Mucosa of rectum (tissue), 2 donors: ENCODE measurements around the gene RNF220.

ENCODE experiments used
- H3K27ac ChIP-seq, 2 donors: one replicate each; pipeline ENCODE4 v1.7.0; 2013; ENCODE audit warnings: inconsistent platforms in 2 of 2, low read depth in 2 of 2, low read length in 2 of 2
- H3K27me3 ChIP-seq, 2 donors: one replicate each; pipeline ENCODE4 v1.7.0; 2013; ENCODE audit warnings: low read length in 2 of 2; ENCODE audit not compliant: control insufficient read depth in 2 of 2, insufficient read depth in 2 of 2
- H3K36me3 ChIP-seq, 2 donors: one replicate each; pipeline ENCODE4 v1.7.0; 2013; ENCODE audit warnings: low read length in 2 of 2; ENCODE audit not compliant: control insufficient read depth in 2 of 2, insufficient read depth in 2 of 2
- H3K4me1 ChIP-seq, 2 donors: one replicate each; pipeline ENCODE4 v1.7.0; 2013; ENCODE audit warnings: low read length in 2 of 2, mild to moderate bottlenecking in 1 of 2; ENCODE audit not compliant: control insufficient read depth in 2 of 2, insufficient read depth in 2 of 2
- H3K4me3 ChIP-seq, 2 donors: one replicate each; pipeline ENCODE4 v1.7.0; 2013; ENCODE audit warnings: low read length in 2 of 2
- H3K9ac ChIP-seq, 2 donors: one replicate each; pipeline ENCODE4 v1.7.0; 2013; ENCODE audit warnings: low read length in 2 of 2, low read depth in 1 of 2, mild to moderate bottlenecking in 1 of 2
- H3K9me3 ChIP-seq, 2 donors: one replicate each; pipeline ENCODE4 v1.7.0; 2013; ENCODE audit warnings: low read length in 2 of 2; ENCODE audit not compliant: control insufficient read depth in 2 of 2
- donor health status: healthy.
- donor health status: Normal muscosa, but diverticular disease.

RNF220 gene

GRCh38 chr1:44519035-44519676 is 114.1 kb downstream of the RNF220 start:
- Histone ChIP-seq H3K27me3 (peaks cover 0 to 12% of the 10 kb centered on the region in 2 donors), H3K9me3 (no peaks in the 10 kb centered on the region), H3K9ac (no peak overlapping the region), H3K4me3 (no peak overlapping the region), H3K27ac (no peak overlapping the region), H3K4me1 (no peaks in the 10 kb centered on the region), H3K36me3 (no peaks in the 10 kb centered on the region)

- H3K9me3 ChIP-seq = no peaks in the 10 kb centered on the region
- H3K27me3 ChIP-seq = peaks cover 4 to 9% of the 10 kb centered on the region in 2 donors
- H3K4me3 ChIP-seq = no peak overlapping the region
- H3K9ac ChIP-seq = no peak overlapping the region
- no peak overlapping the region for H3K27ac ChIP-seq
- H3K36me3 ChIP-seq = no peaks in the 10 kb centered on the region
- H3K4me1 ChIP-seq = no peaks in the 10 kb centered on the region
Observed at GRCh38 chr1:44521378-44522080, 116.5 kb downstream of the RNF220 start.

- Histone ChIP-seq H3K4me1 (no peaks in the 10 kb centered on the region), H3K27me3 (peaks cover 4% of the 10 kb centered on the region in 2 donors), H3K27ac (no peak overlapping the region), H3K36me3 (no peaks in the 10 kb centered on the region), H3K9me3 (no peaks in the 10 kb centered on the region), H3K4me3 (no peak overlapping the region), H3K9ac (no peak overlapping the region)
Observed at GRCh38 chr1:44523593-44524591, 118.8 kb downstream of the RNF220 start.

- Histone ChIP-seq H3K4me3 (no peak overlapping the region), H3K36me3 (no peaks in the 10 kb centered on the region), H3K9me3 (no peaks in the 10 kb centered on the region), H3K4me1 (no peaks in the 10 kb centered on the region), H3K9ac (no peak overlapping the region), H3K27me3 (peaks cover 4% of the 10 kb centered on the region in 2 donors), H3K27ac (no peak overlapping the region)
Observed at GRCh38 chr1:44524655-44525500, 119.8 kb downstream of the RNF220 start.

GRCh38 chr1:44526295-44527073 is 121.4 kb downstream of the RNF220 start:
- H3K9me3 ChIP-seq = no peaks in the 10 kb centered on the region
- no peaks in the 10 kb centered on the region for H3K36me3 ChIP-seq
- H3K4me1 ChIP-seq = no peaks in the 10 kb centered on the region
- H3K27me3 ChIP-seq = peaks cover 4% of the 10 kb centered on the region in 2 donors
- no peak overlapping the region for H3K4me3 ChIP-seq
- no peak overlapping the region for H3K9ac ChIP-seq
- no peak overlapping the region for H3K27ac ChIP-seq

- Histone ChIP-seq H3K4me1 (no peaks in the 10 kb centered on the region), H3K27me3 (no peaks in the 10 kb centered on the region), H3K9ac (no peak overlapping the region), H3K4me3 (no peak overlapping the region), H3K27ac (no peak overlapping the region), H3K9me3 (no peaks in the 10 kb centered on the region), H3K36me3 (no peaks in the 10 kb centered on the region)
Observed at GRCh38 chr1:44531785-44532566, 126.9 kb downstream of the RNF220 start.

- no peak overlapping the region for H3K9ac ChIP-seq
- no peak overlapping the region for H3K4me3 ChIP-seq
- no peaks in the 10 kb centered on the region for H3K27me3 ChIP-seq
- no peaks in the 10 kb centered on the region for H3K36me3 ChIP-seq
- H3K4me1 ChIP-seq = no peaks in the 10 kb centered on the region
- H3K9me3 ChIP-seq = no peaks in the 10 kb centered on the region
- H3K27ac ChIP-seq = no peak overlapping the region
Observed at GRCh38 chr1:44532567-44532944, 127.5 kb downstream of the RNF220 start.

- H3K36me3 ChIP-seq = no peaks in the 10 kb centered on the region
- H3K27me3 ChIP-seq = no peaks in the 10 kb centered on the region
- no peak overlapping the region for H3K9ac ChIP-seq
- no peak overlapping the region for H3K4me3 ChIP-seq
- H3K4me1 ChIP-seq = no peaks in the 10 kb centered on the region
- no peak overlapping the region for H3K27ac ChIP-seq
- no peaks in the 10 kb centered on the region for H3K9me3 ChIP-seq
Observed at GRCh38 chr1:44534771-44535170, 129.7 kb downstream of the RNF220 start.
